ENCODE results near the gene HK1.
A peak's percentile ranks its signal among the peaks of the same experiment; 100 is the strongest.

Gene HK1

DNA sequence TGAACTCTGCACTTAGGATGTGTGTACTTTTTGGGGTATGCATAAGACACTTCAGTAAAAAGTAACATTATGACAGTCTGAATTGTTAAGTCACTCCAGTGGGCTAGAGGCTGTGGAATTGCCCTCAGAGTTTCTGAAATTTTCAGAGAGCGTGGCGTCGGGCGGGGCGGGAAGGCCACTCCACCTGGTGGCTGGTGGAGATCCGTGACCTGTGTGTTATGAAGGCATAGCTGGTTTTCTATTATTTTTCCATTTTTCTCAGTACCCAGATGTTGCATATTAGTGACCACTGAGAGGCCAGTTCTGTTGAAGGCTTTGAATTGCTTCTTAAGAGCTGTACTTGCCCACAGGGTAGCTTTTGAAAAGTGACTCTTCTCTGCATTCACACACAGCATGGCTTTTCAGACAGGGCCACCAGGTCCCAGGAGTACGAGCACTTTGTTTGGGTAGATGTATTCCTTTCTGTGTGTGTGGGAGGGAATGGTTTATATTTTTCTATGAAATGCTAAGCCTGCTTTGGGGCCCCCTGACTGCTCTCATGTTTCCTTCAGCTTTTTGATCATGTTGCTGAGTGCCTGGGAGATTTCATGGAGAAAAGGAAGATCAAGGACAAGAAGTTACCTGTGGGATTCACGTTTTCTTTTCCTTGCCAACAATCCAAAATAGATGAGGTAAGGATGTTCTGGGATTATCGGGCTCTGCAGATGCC lies 86.1 kb downstream of the HK1 start:
- Histone ChIP-seq H3K9me3 (ENCODE audit: control insufficient read depth, low read length) (no peaks in the 10 kb centered on the region), H3K4me1 (ENCODE audit: control insufficient read depth, insufficient read depth, low read length, poor library complexity, severe bottlenecking) (peaks cover 33% of the 10 kb centered on the region), H3K4me3 (ENCODE audit: insufficient read depth, low read depth, low read length, poor library complexity, severe bottlenecking) (no peak overlapping the region), H3K36me3 (ENCODE audit: control insufficient read depth, insufficient read depth, low read length) (peaks cover 58% of the 10 kb centered on the region), H3K27ac (ENCODE audit: insufficient read depth, low read length, poor library complexity, severe bottlenecking) (no peak overlapping the region), H3K27me3 (replicated peaks; ENCODE audit: control insufficient read depth, insufficient read depth, low read length, poor library complexity, severe bottlenecking) (no peaks in the 10 kb centered on the region)
- no peak for DNase-seq

- Histone ChIP-seq H3K9me3 (ENCODE audit: control insufficient read depth, low read length) (no peaks in the 10 kb centered on the region), H3K27ac (ENCODE audit: insufficient read depth, low read length, poor library complexity, severe bottlenecking) (no peak overlapping the region), H3K4me3 (ENCODE audit: insufficient read depth, low read depth, low read length, poor library complexity, severe bottlenecking) (no peak overlapping the region), H3K27me3 (replicated peaks; ENCODE audit: control insufficient read depth, insufficient read depth, low read length, poor library complexity, severe bottlenecking) (no peaks in the 10 kb centered on the region), H3K36me3 (ENCODE audit: control insufficient read depth, insufficient read depth, low read length) (peaks cover 65% of the 10 kb centered on the region), H3K4me1 (ENCODE audit: control insufficient read depth, insufficient read depth, low read length, poor library complexity, severe bottlenecking) (peaks cover 13% of the 10 kb centered on the region)
- DNase-seq, result no peak
These were observed 88.4 kb downstream of the HK1 start for GRCh38 chr10:69366738-69367137.

DNA sequence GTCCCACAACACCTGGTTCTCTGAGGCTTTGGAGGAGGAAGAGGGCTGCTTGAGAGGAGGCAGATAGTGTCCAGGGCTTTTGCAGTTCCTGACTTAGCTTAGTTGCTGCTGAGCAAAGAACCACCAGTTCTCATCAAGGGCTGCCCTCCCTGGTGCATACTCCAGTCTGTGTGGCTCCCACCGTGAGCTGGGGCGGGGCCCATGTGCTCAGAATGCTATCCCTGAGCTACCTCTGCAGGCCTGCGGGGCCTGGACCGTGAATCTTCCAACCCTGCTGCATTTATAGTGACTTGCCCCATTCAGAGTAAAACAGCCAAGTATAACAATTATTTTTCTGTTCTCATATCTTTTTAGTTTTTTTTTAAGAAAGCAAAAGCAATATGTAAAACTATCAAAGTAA lies 89.2 kb downstream of the HK1 start:
- DNase-seq, result no peak
- H3K4me3 ChIP-seq (ENCODE audit: insufficient read depth, low read depth, low read length, poor library complexity, severe bottlenecking), result no peak overlapping the region
- no peaks in the 10 kb centered on the region for H3K27me3 ChIP-seq (replicated peaks; ENCODE audit: control insufficient read depth, insufficient read depth, low read length, poor library complexity, severe bottlenecking)
- no peaks in the 10 kb centered on the region for H3K9me3 ChIP-seq (ENCODE audit: control insufficient read depth, low read length)
- peak overlapping the region; percentile 5 for H3K27ac ChIP-seq (ENCODE audit: insufficient read depth, low read length, poor library complexity, severe bottlenecking)
- peaks cover 72% of the 10 kb centered on the region for H3K36me3 ChIP-seq (ENCODE audit: control insufficient read depth, insufficient read depth, low read length)
- peaks cover 5% of the 10 kb centered on the region for H3K4me1 ChIP-seq (ENCODE audit: control insufficient read depth, insufficient read depth, low read length, poor library complexity, severe bottlenecking)

DNA sequence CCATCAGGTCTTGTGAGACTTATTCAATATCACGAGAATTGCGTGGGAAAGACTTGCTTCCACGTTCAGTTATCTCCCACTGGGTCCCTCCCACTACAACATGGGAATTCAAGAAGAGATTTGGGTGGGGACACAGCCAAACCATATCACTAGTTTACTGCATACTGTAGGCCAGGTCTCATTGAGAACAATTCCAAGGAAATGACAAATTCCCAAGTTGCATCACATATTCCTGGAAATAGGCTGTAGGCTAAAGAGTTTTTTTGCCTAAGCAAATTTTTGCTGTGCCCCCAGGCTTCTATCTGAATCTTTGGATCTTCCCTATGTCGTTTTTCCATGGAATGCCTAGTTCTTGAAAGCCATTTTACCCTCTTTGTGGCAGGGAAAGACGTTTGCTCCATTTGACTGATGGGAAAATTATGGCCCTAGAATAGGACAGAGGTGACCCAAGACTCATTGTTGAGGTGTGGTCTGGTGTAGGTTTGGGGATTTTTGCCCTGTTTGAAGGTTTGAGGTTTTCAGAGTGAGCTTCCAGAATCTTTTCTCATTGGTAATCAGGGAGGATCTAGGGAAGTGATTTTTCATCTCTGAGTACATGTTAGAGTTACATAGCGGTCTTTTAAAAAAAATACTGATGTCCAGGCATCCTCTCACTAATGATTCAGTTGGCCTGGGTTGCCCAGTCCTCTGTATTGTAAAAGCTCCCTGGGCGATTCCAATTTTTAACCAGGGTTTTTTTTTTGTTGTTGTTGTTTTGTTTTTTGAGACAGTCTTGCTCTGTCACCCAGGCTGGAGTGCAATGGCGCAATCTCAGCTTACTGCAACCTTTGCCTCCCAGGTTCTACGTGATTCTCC lies 94.1 kb downstream of the HK1 start:
- no peak overlapping the region for H3K27ac ChIP-seq (ENCODE audit: insufficient read depth, low read length, poor library complexity, severe bottlenecking)
- H3K36me3 ChIP-seq (ENCODE audit: control insufficient read depth, insufficient read depth, low read length), result peaks cover 83% of the 10 kb centered on the region
- H3K9me3 ChIP-seq (ENCODE audit: control insufficient read depth, low read length), result no peaks in the 10 kb centered on the region
- no peaks in the 10 kb centered on the region for H3K4me1 ChIP-seq (ENCODE audit: control insufficient read depth, insufficient read depth, low read length, poor library complexity, severe bottlenecking)
- H3K27me3 ChIP-seq (replicated peaks; ENCODE audit: control insufficient read depth, insufficient read depth, low read length, poor library complexity, severe bottlenecking), result no peaks in the 10 kb centered on the region
- no peak overlapping the region for H3K4me3 ChIP-seq (ENCODE audit: insufficient read depth, low read depth, low read length, poor library complexity, severe bottlenecking)
- DNase-seq, result no peak

DNA sequence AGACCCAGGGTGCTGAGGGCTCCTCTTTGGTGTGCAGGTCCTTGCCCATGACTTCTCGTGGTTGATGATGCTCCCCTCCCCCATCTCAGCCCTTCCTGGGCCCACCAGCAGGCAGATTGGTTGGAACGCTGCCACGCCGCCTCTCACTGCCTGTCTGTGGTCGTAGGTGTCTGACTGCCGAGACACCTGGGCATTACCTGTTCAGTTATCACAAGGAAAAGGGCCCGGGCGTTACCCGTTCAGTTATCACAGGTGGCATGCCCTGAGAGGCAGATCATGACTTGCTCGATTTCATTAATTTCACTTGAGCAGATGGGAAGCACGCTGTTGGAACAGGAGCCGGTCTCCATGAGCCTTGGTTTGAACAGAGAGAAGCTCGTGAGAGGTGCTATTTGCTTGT lies 95.9 kb downstream of the HK1 start:
- Histone ChIP-seq H3K36me3 (ENCODE audit: control insufficient read depth, insufficient read depth, low read length) (peaks cover 79% of the 10 kb centered on the region), H3K4me3 (ENCODE audit: insufficient read depth, low read depth, low read length, poor library complexity, severe bottlenecking) (no peak overlapping the region), H3K4me1 (ENCODE audit: control insufficient read depth, insufficient read depth, low read length, poor library complexity, severe bottlenecking) (no peaks in the 10 kb centered on the region), H3K9me3 (ENCODE audit: control insufficient read depth, low read length) (no peaks in the 10 kb centered on the region), H3K27me3 (replicated peaks; ENCODE audit: control insufficient read depth, insufficient read depth, low read length, poor library complexity, severe bottlenecking) (no peaks in the 10 kb centered on the region), H3K27ac (ENCODE audit: insufficient read depth, low read length, poor library complexity, severe bottlenecking) (no peak overlapping the region)
- no peak for DNase-seq

DNA sequence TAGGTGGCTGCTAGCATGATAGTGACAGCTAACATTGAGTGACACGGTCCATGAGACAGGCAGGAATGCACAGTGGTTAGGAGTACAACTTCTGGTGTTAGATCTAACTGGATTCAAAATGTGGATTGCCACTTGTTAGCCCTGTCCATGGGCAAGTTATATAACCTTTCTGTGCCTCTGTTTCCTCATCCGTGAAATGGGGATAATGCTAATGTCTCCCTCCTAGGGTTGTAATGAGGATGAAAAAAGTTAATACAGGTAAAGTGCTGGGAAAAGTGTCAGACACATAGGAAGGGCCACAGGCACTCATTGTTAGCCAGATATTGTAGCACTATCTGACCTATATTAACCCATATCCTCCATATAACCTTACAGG lies 96.6 kb downstream of the HK1 start:
- Histone ChIP-seq H3K27ac (ENCODE audit: insufficient read depth, low read length, poor library complexity, severe bottlenecking) (peak overlapping the region; percentile 22), H3K4me1 (ENCODE audit: control insufficient read depth, insufficient read depth, low read length, poor library complexity, severe bottlenecking) (no peaks in the 10 kb centered on the region), H3K27me3 (replicated peaks; ENCODE audit: control insufficient read depth, insufficient read depth, low read length, poor library complexity, severe bottlenecking) (no peaks in the 10 kb centered on the region), H3K36me3 (ENCODE audit: control insufficient read depth, insufficient read depth, low read length) (peaks cover 79% of the 10 kb centered on the region), H3K4me3 (ENCODE audit: insufficient read depth, low read depth, low read length, poor library complexity, severe bottlenecking) (no peak overlapping the region), H3K9me3 (ENCODE audit: control insufficient read depth, low read length) (no peaks in the 10 kb centered on the region)
- DNase-seq, result no peak

- peak overlapping the region; percentile 22 for H3K27ac ChIP-seq (ENCODE audit: insufficient read depth, low read length, poor library complexity, severe bottlenecking)
- no peaks in the 10 kb centered on the region for H3K4me1 ChIP-seq (ENCODE audit: control insufficient read depth, insufficient read depth, low read length, poor library complexity, severe bottlenecking)
- H3K27me3 ChIP-seq (replicated peaks; ENCODE audit: control insufficient read depth, insufficient read depth, low read length, poor library complexity, severe bottlenecking), result no peaks in the 10 kb centered on the region
- H3K9me3 ChIP-seq (ENCODE audit: control insufficient read depth, low read length), result no peaks in the 10 kb centered on the region
- no peak overlapping the region for H3K4me3 ChIP-seq (ENCODE audit: insufficient read depth, low read depth, low read length, poor library complexity, severe bottlenecking)
- no peak for DNase-seq
- H3K36me3 ChIP-seq (ENCODE audit: control insufficient read depth, insufficient read depth, low read length), result peaks cover 79% of the 10 kb centered on the region
These were observed 97.2 kb downstream of the HK1 start for GRCh38 chr10:69375307-69376151.

GRCh38 chr10:69376662-69377061 lies 98.4 kb downstream of the HK1 start:
- no peaks in the 10 kb centered on the region for H3K4me1 ChIP-seq (ENCODE audit: control insufficient read depth, insufficient read depth, low read length, poor library complexity, severe bottlenecking)
- no peak overlapping the region for H3K27ac ChIP-seq (ENCODE audit: insufficient read depth, low read length, poor library complexity, severe bottlenecking)
- H3K4me3 ChIP-seq (ENCODE audit: insufficient read depth, low read depth, low read length, poor library complexity, severe bottlenecking), result no peak overlapping the region
- H3K9me3 ChIP-seq (ENCODE audit: control insufficient read depth, low read length), result no peaks in the 10 kb centered on the region
- H3K36me3 ChIP-seq (ENCODE audit: control insufficient read depth, insufficient read depth, low read length), result peaks cover 80% of the 10 kb centered on the region
- H3K27me3 ChIP-seq (replicated peaks; ENCODE audit: control insufficient read depth, insufficient read depth, low read length, poor library complexity, severe bottlenecking), result no peaks in the 10 kb centered on the region
- DNase-seq, result no peak

DNA sequence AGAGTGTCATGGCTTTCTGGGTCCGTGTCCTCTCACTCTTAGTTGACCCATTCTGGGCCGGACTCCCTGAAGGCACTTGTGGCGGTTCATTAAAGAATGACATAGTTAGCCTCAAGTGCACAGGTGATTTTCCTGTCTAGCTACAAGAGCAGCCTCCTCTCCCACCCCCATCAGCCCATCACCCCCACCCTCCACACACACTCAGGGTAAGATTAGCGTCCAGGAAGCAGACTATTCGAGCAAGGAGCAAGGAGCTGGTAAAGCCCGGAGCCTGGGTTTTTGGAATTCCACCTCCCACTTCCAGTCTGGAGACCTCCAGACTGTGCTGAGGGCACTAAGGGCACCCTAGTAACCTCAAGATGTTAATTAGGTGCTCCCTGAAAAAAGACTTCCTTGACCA lies 98.9 kb downstream of the HK1 start:
- Histone ChIP-seq H3K27me3 (replicated peaks; ENCODE audit: control insufficient read depth, insufficient read depth, low read length, poor library complexity, severe bottlenecking) (no peaks in the 10 kb centered on the region), H3K4me1 (ENCODE audit: control insufficient read depth, insufficient read depth, low read length, poor library complexity, severe bottlenecking) (no peaks in the 10 kb centered on the region), H3K36me3 (ENCODE audit: control insufficient read depth, insufficient read depth, low read length) (peaks cover 80% of the 10 kb centered on the region), H3K27ac (ENCODE audit: insufficient read depth, low read length, poor library complexity, severe bottlenecking) (no peak overlapping the region), H3K9me3 (ENCODE audit: control insufficient read depth, low read length) (no peaks in the 10 kb centered on the region), H3K4me3 (ENCODE audit: insufficient read depth, low read depth, low read length, poor library complexity, severe bottlenecking) (no peak overlapping the region)
- DNase-seq, result no peak

Data from effector memory CD4-positive, alpha-beta T cell (primary cell).